Panc1 (cell line): ENCODE measurements around the gene PLAC8.

Source experiments
- CTCF ChIP-seq: fragments of 450-650 bp; IDR thresholded peaks from 2 replicates; pipeline ENCODE4 v1.5.1; 2017; ENCODE audit warnings: mild to moderate bottlenecking
- TF ChIP-seq, protein P1 (sequence below), 2 experiments: IDR thresholded peaks; 2 replicates each; pipeline ENCODE4 v1.6.1; 2011 to 2012; ENCODE audit warnings: low read depth in 2 of 2, control low read depth in 1 of 2, low read length in 1 of 2, mild to moderate bottlenecking in 1 of 2, moderate library complexity in 1 of 2; ENCODE audit not compliant: insufficient read depth in 1 of 2

- no peak for TF ChIP-seq CTCF
- TF ChIP-seq, protein P1, sequence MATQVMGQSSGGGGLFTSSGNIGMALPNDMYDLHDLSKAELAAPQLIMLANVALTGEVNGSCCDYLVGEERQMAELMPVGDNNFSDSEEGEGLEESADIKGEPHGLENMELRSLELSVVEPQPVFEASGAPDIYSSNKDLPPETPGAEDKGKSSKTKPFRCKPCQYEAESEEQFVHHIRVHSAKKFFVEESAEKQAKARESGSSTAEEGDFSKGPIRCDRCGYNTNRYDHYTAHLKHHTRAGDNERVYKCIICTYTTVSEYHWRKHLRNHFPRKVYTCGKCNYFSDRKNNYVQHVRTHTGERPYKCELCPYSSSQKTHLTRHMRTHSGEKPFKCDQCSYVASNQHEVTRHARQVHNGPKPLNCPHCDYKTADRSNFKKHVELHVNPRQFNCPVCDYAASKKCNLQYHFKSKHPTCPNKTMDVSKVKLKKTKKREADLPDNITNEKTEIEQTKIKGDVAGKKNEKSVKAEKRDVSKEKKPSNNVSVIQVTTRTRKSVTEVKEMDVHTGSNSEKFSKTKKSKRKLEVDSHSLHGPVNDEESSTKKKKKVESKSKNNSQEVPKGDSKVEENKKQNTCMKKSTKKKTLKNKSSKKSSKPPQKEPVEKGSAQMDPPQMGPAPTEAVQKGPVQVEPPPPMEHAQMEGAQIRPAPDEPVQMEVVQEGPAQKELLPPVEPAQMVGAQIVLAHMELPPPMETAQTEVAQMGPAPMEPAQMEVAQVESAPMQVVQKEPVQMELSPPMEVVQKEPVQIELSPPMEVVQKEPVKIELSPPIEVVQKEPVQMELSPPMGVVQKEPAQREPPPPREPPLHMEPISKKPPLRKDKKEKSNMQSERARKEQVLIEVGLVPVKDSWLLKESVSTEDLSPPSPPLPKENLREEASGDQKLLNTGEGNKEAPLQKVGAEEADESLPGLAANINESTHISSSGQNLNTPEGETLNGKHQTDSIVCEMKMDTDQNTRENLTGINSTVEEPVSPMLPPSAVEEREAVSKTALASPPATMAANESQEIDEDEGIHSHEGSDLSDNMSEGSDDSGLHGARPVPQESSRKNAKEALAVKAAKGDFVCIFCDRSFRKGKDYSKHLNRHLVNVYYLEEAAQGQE (IDR thresholded peaks at IDR 0.05; ENCODE audit: insufficient read depth in 1 of 2, low read depth in 2 of 2, low read length in 1 of 2), result no peak
These were observed 36.3 kb upstream of the PLAC8 start for GRCh38 chr4:83150653-83151330.
